AG04449 (cell line): Measurements from ENCODE around the gene ABHD17C.

ENCODE experiments used
- CTCF ChIA-PET: fragments of 350-600 bp; formaldehyde crosslinking; extraction: SDS; loops from one replicate; lab custom pipeline; 2021; ENCODE audit warnings: antibody characterized with exemption; lab: Yijun Ruan, JAX
- POLR2A ChIA-PET: fragments of 400-600, 350-600 bp; formaldehyde crosslinking; extraction: SDS; loops from one replicate; lab custom pipeline; 2020; ENCODE audit warnings: antibody characterized with exemption, inconsistent platforms; lab: Yijun Ruan, JAX
- DNase-seq: peaks from one replicate; pipeline ENCODE4 v3.0.0-alpha.2; 2010; ENCODE audit warnings: low read depth, low spot score
- H3K4me3 ChIP-seq: 2 replicates; pipeline ENCODE4 v1.5.1; 2011; ENCODE audit warnings: low read depth, mild to moderate bottlenecking, control low read depth, low read length
- TF ChIP-seq, protein P1 (sequence below): IDR thresholded peaks from one replicate; pipeline ENCODE4 v1.5.1; 2011; ENCODE audit warnings: mild to moderate bottlenecking, moderate library complexity, low read length, control low read depth, inconsistent platforms; ENCODE audit not compliant: insufficient read depth; ENCODE audit errors: missing control alignments

Gene ABHD17C

DNA sequence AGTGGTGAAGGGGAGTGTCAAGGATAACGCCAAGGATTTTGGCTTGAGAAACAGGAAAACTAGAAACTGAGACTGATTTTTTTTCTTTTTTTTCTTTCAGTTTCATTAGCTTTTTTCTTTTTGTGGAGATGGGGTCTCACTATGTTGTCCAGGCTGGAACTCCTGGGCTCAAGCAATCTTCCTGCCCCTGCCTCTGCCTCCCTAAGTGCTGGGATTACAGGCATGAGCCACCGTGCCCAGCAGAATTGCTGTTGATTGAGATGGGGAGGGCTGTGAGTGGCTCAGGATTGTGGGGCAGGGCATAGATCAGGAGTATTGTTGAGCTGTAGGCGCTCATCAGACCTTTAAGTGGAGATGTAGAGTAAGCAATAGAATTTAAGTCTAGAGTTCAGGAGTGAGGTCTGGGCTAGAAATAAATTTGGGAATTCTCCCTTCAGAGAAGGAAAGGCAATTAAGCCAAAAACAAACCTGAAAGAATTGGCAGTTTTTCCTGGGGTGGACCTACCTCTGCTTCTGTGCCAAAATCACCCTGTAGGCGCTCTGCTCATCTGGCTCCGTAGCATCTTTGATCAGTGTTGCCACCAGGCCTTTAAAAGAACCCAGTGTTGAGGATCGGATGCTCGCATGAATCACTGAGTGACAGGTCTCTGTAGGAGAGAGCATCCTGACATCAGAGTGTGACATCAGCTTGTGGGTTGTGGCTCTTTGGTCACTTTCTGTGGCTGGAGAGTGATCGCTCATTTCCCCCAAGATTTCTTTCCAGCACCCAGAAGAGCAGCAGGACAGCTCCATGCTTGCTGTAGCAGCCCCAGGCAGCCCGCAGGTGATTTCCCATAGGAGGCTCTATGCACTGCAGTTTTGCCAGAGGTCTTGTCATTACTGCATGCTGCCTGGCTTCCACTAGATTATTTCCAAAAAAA, 15.8 kb downstream of the ABHD17C start:
- ChIA-PET CTCF (no interaction called here), POLR2A (no interaction called here)
- no peak overlapping the region for H3K4me3 ChIP-seq

DNA sequence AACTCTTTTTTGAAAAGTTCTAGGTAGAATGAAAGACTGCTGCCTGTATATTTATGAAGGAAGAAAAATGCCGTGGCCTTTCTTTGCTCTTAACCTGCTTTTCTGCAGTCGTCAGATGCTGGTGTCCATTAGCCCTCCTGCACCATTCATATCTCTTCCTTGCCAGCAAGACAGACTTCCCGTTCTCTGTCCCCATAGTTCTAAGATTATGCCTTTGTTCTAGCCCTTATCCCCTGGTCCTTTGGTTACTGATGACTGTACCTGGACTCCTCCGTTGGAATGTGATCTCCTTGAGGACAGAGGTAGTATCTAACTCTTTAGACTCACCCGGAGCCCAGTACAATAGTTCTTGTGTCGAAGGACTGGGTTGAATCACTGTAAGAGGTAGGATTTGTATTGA, 16.8 kb downstream of the ABHD17C start:
- DNase-seq = no peak
- H3K4me3 ChIP-seq = no peak overlapping the region
- TF ChIP-seq, protein P1, sequence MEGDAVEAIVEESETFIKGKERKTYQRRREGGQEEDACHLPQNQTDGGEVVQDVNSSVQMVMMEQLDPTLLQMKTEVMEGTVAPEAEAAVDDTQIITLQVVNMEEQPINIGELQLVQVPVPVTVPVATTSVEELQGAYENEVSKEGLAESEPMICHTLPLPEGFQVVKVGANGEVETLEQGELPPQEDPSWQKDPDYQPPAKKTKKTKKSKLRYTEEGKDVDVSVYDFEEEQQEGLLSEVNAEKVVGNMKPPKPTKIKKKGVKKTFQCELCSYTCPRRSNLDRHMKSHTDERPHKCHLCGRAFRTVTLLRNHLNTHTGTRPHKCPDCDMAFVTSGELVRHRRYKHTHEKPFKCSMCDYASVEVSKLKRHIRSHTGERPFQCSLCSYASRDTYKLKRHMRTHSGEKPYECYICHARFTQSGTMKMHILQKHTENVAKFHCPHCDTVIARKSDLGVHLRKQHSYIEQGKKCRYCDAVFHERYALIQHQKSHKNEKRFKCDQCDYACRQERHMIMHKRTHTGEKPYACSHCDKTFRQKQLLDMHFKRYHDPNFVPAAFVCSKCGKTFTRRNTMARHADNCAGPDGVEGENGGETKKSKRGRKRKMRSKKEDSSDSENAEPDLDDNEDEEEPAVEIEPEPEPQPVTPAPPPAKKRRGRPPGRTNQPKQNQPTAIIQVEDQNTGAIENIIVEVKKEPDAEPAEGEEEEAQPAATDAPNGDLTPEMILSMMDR = no peak
- POLR2A ChIA-PET = no interaction called here
- CTCF ChIA-PET = interaction anchor here (0.8 to 2.1 kb wide), 4 partner anchors 13 to 67 kb away, joined by 3 to 6 read pairs (median 3); partner anchors contain the start of genes ABHD17C and CEMIP

More for the DNA sequence above, 15.8 kb downstream of the ABHD17C start:
- TF ChIP-seq, protein P1 = no peak
- no peak for DNase-seq

DNA sequence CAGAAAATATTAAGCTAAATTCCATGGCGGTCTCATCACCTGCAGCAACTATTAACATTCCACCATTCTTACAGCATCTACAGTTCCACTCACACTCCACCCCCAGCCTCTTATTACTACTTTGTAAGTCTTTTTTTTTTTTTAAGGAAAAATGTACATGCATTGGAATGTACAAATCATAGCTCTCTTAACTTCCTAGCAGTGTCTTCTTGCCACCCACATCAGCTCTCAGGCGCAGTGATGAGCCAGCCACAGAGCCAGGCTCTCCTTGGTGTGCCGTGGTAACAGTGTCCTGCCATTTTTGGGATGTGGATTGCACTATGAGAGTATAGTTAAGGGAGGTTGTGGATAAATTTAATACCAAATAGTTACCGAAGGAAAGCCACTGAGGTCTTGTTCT, 17.8 kb downstream of the ABHD17C start:
- no peak for DNase-seq
- TF ChIP-seq, protein P1 = no peak
- H3K4me3 ChIP-seq = no peak overlapping the region
- POLR2A ChIA-PET = interaction anchor here (1.2 kb wide), 1 partner anchor 17 kb away, joined by 6 read pairs; the partner anchor contains the start of gene ABHD17C
- CTCF ChIA-PET = interaction anchor here (0.9 to 2.1 kb wide), 4 partner anchors 15 to 63 kb away, joined by 3 to 6 read pairs (median 4); partner anchors contain the start of gene ABHD17C

DNA sequence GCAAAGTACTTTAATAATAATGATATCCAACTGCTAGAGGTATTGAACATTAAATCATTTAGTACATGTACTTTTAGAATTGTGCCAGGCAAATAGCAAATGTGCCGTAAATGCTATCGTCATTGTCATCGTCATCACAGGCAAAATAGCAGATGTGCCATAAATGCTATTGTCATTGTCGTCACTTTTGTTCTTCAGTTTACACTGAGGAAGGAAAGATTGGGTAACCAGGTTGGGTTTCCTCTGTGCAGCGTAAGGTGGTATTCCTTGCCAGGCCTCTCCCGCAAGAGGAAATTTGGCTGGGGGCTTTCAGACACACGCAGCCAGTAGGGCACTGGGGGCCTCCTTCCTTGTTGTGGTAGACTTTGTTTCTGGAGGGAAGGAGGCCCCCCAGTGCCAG, 26.4 kb downstream of the ABHD17C start:
- ChIA-PET POLR2A (no interaction called here), CTCF (interaction anchor here (1.2 kb wide), 1 partner anchor 55 kb away, joined by 3 read pairs; no protein-coding TSS in a partner anchor)
- DNase-seq = no peak
- TF ChIP-seq, protein P1 = no peak
- H3K4me3 ChIP-seq = no peak overlapping the region

DNA sequence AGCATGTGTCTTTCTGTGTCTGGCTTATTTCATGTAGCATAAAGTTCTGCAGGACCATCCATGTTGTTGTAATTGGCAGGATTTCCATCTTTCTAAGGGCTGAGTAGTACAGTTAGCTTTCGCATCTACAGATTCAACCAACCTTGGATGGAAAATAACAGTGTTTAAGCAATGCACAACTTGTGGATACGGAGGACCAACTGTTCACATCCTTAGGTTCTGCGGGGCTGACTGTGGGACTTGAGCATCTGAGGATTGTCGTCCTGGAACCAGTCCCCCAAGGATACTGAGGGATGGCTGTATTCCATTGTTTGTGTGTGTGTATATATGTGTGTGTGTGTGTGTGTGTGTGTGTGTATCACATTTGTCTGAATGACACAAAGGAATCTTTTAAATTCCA, 27.7 kb downstream of the ABHD17C start:
- no peak overlapping the region for H3K4me3 ChIP-seq
- DNase-seq = no peak
- CTCF ChIA-PET = interaction anchor here (1.2 kb wide), 2 partner anchors 53 to 266 kb away, joined by 3 read pairs; no protein-coding TSS in a partner anchor
- POLR2A ChIA-PET = no interaction called here
- TF ChIP-seq, protein P1 = no peak

DNA sequence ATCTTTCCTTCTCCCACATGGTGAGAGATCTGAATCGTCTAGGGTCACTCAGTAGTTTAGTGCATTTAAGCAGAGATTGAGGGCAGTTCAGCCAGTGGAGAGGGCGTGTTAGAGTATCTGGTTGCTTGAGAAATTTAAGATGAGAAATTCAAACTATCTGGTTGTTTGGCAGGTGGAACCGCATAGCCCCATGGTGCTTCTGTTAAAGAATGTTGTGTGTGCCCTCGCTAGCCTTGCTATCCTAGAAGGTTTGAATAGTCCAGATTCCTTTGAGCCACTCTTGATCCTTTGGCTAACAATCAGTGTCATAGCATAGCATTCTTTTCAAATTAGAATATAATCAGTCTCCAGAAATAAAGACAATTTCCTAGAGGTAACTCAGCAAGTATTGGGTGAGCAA, 32.1 kb downstream of the ABHD17C start:
- TF ChIP-seq, protein P1 = no peak
- peak; percentile 16 for DNase-seq
- POLR2A ChIA-PET = no interaction called here
- H3K4me3 ChIP-seq = no peak overlapping the region
- CTCF ChIA-PET = interaction anchor here (1.2 kb wide), 1 partner anchor 272 kb away, joined by 3 read pairs; no protein-coding TSS in a partner anchor
